HG02798 (cell line): ENCODE results near the gene KCNH4.
"Not testable (repeated sequence)": the region's sequence is repeated elsewhere in the genome, so short reads cannot be mapped to it uniquely, and the experiment has no call there.

Experiments used
- ATAC-seq: cut with Tn5 transposase; IDR thresholded peaks from one replicate; pipeline ENCODE4 v1.9.1; 2021; ENCODE audit warnings: mild to moderate bottlenecking; ENCODE audit not compliant: unreplicated experiment, poor library complexity

The KCNH4 gene

DNA sequence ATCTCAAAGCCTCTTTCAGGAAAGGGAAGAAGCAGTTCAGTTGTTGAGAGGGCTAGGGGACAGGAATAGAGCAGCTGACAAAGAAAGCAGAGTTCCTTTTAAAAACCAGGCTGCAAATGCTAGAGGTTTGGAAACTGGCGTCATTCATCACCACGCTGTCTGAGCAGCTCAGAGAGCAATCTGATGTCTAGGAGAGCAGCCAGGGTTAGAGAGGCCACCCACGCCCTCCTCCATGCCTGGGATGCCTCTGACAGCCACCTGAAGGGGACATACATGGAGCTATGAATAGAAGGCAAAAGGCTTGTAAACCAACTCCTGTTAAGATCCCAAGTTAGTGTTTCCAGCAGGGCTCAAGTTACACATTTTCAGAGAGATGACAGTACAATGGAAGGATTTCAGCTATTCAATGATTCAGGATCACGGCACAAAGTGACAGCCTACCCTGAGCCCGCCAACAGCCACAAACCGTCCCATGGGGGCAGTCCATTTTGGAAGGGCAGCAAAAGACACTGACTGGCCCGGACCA lies 38.5 kb downstream of the KCNH4 start:
- no peak for ATAC-seq

DNA sequence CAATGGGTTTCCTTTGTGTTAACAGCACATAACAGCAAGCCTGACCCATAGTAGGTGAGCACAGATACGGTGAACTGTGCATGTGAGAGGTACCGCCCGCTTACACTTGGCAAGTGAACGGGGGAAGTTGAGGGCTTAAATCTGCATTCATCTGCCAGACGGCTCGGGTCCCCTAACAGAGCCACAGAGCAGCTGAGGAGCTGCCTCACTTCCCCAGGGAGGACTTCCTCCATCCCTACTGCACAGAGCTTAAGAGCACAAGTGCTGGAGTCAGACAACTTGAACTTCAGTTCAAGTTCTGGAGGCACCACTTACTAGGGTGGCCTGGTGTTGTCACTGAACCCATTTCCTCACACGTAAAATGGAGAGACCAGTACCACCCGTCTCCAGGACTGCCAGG lies 39.6 kb downstream of the KCNH4 start:
- ATAC-seq: no peak

DNA sequence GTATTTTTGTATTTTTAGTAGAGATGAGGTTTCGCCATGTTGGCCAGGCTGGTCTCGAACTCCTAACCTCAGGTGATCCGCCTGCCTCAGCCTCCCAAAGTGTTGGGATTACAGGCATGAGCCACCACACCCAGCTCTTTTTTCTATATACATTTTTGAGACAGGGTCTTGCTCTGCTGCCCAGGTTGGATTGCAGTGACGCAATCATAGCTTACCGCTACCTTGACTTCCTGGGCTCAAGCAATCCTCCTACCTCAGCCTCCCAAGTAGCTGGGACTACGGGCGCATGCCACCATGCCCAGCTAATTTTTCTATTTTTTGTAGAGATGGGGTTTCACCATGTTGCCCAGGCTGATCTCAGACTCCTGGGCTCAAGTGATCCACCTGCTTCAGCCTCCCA lies 40.3 kb downstream of the KCNH4 start:
- not testable (repeated sequence) for ATAC-seq

DNA sequence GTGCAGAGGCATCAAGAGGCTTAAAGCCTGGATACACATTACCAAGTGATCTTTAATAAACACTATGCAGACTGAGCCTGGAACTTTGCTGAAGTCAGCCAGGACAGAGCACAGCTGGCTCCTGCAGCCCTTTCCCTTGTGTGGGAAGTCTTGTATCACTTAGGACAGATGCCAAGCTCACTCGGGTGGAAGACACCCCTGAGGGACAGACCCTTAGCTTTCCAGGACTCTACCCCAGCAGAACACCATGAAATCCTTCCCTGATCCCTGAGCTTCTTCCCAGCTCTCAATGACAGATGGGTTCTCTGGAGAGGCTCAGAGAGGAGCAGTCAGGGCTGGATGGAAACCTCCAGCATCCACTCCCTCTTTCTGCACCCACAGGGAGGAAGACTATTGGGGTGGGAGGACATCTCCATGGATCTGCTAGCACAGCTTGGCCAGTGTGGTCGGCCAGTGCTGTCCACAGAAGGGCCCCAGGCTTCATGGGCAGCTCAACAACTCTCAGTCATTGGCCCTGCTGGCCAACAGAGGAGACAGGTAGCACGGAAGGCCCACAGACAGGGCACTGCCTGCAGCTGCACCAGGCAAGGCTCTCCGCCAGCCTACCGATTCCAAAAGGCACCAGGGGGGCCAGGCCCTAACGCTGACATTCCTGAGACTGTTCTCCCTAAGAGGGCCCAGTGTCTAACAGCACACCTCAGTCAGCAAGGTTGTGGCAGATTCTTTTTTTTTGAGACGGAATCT lies 42.0 kb downstream of the KCNH4 start:
- no peak for ATAC-seq

DNA sequence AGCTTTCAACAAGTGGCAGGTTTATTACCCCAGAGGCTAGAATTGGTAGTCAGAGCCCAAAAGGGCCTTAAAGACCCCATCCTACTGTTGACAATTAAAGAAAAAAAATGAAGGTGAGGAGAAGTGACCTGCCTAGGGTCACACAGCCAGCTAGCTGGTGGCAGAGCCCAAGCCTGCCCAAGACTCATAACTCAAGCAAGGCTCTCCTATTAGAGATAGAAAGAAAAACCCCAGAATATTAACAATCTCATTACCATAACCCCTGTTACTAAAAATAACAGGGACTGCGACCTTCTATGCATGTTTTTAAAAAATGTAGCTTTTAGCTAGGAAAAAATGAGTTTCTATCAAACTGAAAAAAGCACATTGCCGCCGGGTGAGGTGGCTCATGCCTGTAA lies 44.3 kb downstream of the KCNH4 start:
- ATAC-seq: no peak

DNA sequence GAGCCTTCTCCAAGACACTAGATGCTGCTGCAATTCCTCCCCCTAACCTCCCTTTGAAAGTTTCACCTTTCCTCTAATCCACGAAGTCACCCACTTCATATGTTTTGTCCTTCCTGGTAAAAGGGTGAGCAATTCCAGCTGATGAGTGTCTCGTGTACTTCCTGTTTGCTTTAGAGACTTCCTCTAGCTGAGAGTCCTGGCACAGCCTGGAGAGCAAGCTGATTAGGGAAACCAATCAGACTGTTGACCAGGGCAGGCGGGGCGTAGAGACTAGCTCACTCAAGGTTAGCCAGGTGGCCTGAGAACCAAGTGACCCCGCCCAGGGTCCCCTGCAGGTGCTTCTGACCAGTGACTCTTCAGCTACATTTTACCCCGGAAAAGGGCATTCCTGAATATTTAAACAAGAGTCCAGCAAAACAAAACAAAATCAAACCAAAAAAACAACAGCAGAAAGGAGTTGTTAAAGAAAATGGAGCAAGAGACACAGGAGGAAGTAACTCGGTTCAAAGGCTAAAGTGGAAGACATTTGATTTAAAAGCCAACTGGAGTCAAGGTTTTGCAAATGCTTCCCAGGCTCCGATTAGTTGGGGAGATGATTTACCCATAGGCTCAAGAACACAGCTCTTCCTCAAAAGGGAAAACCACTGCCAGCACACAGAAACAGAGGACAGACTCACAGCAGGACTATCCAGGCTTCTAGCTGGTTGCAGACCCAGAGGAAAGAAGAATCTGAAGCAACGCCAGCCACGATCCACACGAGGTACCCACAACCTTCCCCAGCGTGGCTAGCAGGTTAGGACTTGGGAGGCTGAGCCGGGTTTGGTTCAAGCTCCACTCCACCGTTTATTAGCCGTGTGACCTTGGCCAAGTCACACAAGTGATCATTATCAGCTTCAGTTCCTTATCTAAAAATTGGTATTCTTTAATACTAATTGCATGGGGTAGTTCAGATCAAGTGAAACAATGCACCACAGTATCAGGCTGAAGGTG lies 45.0 kb downstream of the KCNH4 start:
- no peak for ATAC-seq

DNA sequence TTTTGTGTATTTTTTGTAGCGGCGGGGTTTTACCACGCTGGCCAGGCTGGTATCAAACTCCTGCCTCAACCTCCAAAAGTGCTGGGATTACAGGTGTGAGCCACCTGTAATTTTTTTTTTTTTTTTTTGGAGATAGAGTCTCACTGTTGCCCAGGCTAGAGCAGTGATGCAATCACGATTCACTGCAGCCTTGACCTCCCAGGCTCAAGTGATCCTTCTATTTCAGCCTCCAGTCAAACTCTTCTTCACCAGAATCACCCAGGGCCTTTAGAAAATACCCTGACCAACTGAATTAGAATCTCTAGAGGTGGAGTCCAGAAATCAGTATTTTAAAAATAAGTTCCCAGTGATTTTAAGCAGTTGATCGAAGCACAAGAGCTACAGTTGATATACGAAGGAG lies 45.8 kb downstream of the KCNH4 start:
- no peak for ATAC-seq

DNA sequence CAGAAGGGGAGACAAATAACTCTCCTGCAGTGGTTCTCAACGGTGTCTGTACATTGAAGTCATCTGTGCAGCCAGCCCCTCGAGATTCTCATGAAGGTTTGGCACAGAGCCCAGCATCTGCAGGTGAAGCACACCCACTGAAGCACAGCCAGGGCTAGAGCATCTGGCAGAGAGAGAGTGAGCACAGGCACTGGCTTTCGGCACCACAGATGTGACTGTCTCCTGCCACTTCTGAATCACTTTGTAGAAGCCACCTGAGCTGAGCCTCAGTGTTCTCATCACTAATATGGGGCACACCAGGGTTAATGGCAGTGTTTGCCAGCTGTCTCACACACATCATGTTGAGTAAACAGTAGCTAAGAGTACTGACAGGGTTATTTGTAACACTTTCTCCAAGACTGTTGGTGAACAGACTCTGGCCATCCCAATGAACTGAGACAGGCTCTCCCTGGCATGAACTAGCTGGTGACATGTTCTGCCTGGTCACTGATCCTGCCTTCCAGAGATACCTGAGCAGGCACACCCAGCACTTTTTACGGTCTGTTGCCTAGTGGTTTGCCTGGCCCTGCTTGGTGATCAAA lies 47.4 kb downstream of the KCNH4 start:
- ATAC-seq: peak; percentile 77

DNA sequence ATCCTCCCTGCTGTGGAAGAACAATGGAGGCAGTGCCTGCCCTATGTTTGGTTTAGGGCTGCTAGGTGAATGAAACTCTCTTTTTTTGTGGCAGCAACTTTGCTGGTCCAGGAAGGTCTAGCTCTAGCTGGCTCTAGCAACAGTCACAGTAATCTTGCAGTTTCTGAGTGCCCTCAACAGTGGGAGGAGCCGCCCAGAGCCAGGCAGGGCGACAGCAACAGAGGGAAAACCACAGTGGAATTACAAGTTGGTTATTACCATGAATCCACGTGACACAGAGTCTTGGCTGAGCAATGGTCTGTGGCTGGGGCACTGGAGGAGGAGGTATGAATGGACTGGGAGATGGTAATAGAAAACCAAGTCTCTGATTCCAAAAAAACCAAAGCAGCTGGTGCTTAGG lies 48.0 kb downstream of the KCNH4 start:
- peak; percentile 25 for ATAC-seq

DNA sequence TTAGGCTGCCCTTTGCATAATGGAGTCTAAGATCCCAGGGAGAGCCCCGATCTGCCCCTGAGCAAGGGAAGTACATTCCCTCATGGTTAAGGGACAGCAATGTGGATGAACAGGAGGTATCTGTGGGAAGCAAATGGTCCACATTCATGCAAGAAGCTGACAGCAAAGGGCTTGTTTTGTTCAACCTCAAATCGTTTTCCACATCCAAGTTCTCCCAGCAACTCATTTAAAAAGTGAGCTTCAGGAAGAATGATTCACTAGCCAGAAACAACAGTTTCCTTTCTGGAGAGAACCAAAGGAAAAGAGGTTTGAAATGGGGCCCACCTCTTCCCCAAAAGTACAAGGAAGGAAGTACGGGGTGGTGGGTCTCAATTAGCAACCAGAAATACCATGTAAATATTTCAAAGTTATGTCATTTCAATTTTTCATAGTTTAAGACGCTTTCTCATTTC lies 48.9 kb downstream of the KCNH4 start:
- ATAC-seq: no peak

DNA sequence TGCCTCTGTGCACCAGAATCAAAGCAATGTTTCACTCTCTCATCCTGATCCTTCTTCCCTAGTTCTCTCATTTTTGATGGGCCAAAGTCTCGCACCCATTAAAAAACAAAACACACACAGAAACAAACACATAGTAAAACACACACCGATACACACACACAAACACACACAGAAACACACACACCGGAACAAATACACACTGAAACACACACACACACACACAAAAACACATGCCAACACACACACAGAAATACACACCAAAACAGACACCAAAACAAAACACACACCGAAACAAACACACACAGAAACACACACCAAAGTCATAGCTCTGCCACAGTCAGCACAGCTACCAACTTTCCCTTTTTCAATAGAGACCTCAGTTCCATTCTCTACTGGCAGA lies 49.7 kb downstream of the KCNH4 start:
- ATAC-seq: no peak

DNA sequence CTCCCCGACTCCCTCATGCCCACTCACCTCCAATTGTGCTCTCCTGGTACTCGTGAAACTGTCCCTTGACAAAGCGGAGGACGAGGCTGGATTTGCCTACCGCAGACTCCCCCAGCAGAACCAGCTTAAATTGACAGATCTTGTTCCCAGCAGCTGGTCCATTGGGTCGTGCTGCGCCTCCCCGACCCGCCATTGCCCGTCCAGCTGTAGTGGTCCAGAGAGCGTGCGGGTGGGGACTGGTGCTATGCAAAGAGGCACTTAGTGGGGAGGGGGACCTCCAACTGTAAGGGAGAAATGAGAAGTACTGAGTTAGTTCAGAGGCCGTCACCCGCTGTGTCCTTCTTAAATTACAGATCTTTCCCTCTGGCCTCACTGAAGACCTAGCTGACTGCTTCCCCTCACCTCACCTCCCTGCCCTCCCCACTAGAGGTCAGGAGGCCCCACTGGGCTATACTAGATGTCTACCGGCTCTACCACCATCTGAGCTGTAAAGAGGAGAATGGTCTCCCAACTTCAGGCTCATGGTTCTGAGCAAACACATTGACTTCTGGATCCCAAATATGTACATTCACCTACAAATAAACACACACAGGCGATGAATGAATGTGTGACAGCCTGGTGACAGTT lies 50.5 kb downstream of the KCNH4 start:
- no peak for ATAC-seq

DNA sequence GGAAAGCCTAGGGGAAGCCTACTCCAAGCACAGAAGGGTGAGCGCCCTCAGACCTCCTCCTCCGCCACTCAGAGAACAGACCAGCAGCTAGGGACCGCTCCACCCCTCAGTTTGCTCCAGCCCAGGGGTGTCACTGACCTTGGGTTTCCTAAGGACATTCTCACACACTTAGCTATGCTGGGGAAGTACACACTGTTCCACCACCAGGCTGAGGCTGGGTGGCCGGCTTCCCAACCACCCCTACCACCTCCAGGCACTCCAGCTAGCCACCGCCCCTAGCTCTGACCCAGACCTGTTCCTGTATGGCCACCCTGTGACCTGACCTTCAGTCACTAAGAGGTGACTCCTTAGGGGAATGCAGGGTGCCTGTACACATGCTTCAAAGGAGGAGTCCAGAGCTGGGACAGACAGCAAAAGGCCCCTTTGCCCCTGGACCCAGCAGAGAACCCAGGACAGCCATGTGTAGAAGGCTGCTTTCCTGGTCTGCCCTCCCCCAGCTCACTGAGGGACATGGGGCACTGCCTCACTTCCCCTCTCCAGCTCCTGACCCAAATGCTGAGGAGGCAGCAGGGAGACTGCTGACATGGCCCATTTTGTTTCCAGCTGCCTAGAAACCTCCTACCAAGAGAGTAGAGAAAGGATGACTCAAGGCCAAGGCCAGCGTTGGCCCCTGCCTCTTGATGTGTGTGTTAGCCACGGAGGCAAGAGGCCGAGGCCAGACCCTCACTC lies 51.7 kb downstream of the KCNH4 start:
- no peak for ATAC-seq

DNA sequence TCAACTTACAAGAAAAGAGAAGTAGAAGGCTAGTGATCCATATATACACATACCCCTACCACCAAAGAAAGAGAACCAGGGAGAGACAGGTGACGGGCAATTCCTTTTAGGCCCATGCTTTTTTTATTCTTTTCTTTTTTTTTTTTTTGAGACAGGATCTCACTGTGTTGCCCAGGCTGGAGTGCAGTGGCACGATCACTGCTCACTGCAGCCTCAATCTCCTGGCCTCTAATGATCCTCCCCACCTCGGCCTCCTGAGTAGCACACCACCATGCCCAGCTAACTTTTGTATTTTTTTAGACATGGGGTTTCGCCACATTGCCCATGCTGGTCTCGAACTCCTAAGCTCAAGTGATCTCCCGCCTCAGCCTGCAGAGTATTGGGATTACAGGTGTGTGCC lies 53.5 kb downstream of the KCNH4 start:
- ATAC-seq: no peak

DNA sequence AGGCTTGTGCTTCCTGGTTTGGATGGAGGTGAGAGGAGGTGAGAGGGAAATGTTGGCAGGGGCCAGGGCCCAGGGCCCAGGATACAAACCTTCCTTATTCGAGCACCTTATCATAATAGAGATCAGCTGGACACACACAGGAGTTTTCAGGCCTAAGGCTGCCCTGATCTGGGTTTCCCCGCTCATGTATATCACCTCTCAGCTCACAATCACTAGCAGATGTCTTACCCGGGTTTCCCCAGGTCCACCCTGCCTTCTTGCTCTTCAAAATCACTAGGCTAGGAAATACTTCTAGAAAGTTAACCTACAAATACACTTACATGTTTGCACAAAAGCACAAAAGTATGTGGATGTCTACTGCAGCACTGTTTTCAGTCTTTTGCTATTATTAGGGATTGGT lies 54.1 kb downstream of the KCNH4 start:
- no peak for ATAC-seq

DNA sequence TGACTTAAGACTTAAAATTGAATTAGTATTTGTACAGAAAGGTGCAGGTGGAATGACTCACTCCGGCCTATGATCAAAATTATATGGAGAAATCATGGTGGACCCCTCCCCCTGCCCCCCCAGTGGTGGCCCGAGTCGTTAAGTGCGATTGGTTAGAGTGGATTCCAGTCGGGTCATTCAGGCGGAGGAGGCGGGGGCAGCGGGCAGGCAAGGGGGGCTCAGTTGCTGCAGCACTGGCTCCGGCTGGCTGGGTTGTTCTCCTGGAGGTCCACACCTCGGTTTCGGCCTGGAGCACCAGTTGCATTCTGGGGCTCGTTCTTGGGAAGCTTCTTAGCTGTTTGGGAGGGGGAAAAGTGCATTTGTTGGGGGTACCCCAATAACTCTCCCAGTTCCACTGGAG lies 55.4 kb downstream of the KCNH4 start:
- ATAC-seq: no peak

DNA sequence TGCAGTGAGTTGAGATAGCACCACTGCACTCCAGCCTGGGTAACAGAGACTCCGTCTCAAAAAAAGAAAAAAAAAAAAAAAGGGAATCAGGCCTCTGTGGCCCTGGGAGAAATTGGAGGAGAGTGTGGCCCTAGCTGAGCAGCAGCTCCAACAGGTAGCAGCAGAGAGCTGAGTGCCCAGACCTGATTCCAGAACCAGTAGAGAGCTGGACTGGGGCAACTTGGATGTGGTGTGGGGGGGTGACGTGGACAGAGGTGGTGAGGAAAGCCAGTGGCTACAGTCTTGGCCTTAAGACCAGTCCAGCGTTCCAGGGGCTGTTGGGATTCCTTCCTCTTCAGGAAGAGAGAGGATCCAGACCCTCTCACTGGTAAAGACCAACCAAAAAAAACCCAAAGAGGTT lies 56.7 kb downstream of the KCNH4 start:
- no peak for ATAC-seq

DNA sequence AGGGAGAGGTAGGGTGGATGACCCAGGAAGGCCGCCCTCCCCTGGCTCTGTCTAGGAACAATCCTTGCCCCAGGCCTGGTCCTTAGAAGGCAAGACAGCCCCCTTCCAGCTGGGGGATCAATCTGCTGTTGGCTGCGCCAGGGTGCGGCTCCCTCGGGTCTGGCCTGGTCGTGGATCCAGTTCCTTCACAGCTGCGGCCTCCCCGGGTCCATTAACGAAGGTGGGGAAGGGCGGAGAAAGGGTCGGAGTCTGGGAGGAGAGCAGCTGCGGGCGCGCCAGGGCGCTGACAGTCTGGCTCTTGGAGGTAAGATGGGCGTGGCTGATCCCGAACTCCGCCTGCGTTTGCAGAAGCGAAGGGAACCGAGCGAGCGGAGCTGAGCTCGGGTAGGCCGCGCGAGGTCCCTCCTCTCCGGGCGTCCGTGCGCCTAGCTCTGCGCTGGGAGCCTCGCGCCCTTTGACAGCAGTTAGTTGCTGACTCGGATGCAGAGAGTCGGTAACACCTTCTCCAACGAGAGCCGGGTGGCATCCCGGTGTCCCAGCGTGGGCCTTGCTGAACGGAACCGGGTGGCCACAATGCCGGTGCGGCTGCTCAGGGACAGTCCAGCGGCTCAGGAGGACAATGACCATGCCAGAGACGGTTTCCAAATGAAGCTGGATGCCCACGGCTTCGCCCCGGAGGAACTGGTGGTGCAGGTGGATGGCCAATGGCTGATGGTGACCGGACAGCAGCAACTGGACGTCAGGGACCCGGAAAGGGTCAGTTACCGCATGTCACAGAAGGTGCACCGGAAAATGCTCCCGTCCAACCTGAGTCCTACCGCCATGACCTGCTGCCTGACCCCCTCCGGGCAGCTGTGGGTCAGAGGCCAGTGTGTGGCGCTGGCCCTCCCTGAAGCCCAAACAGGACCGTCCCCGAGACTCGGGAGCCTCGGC lies 58.3 kb downstream of the KCNH4 start, which contains the start of gene HSPB9:
Gene HSPB9 (plus strand): TSS at position 434 of the 933 bp plus-strand sequence. CDS start 47 bp downstream, at position 481.
- ATAC-seq: no peak
